ENCODE measurements around the gene LYPLA2. TPM values are rescaled to one million over a fixed set of nuclear protein-coding genes. Genes with fewer than 3 reads are reported as not detected.

The LYPLA2 gene
- total and polyA plus RNA-seq, 2 donors (not counting 1 experiment from before 2014, with no cell fraction given), result 50.6 to 60.5 TPM

- H3K9me3 Mint-ChIP-seq (ENCODE audit: insufficient read depth), result no peaks in the 10 kb centered on the region
- H3K9me3 ChIP-seq (ENCODE audit: control extremely low read depth in 1 of 3, control insufficient read depth in 2 of 3, insufficient read depth in 1 of 3, low read length in 2 of 3), result no peaks in the 10 kb centered on the region
- 68% methylated on average over 9 of the region's 16 CpGs for WGBS (ENCODE audit: insufficient coverage)
- H3K4me3 Mint-ChIP-seq, result peak overlapping the region; percentile 16
- ChIA-PET POLR2A (interaction anchor here (0.6 to 1.9 kb wide), 3 partner anchors 18 to 925 kb away, joined by 4 to 6 read pairs (median 4); no protein-coding TSS in a partner anchor), CTCF (interaction anchor here (0.8 to 1.5 kb wide), 2 partner anchors 18 to 124 kb away, joined by 3 to 5 read pairs; no protein-coding TSS in a partner anchor)
- H2AFZ ChIP-seq (ENCODE audit: insufficient read depth, low read depth, low read length, poor library complexity, severe bottlenecking), result no peak overlapping the region
- peak overlapping the region; percentile 10 for H3K27ac Mint-ChIP-seq
- peaks cover 21% of the 10 kb centered on the region for H3K4me1 Mint-ChIP-seq
- no peak overlapping the region for H3K4me2 ChIP-seq (replicated peaks; ENCODE audit: low read depth, low read length, poor library complexity, severe bottlenecking)
- H3K27ac ChIP-seq (ENCODE audit: low read length in 2 of 2), result peak overlapping the region in 1 of 2 donors; percentile 28
- no peaks in the 10 kb centered on the region for H3K27me3 Mint-ChIP-seq
- H3K4me1 ChIP-seq (ENCODE audit: control insufficient read depth in 2 of 2, insufficient read depth in 2 of 2, low read length in 2 of 2), result peaks cover 11 to 21% of the 10 kb centered on the region in 2 donors
- H3K27me3 ChIP-seq (replicated peaks in 1 of 4; ENCODE audit: control extremely low read depth in 1 of 4, control insufficient read depth in 3 of 4, insufficient read depth in 4 of 4, low read length in 3 of 4), result no peaks in the 10 kb centered on the region
- ATAC-seq (ENCODE audit: low read depth) (no peak), DNase-seq (peak; percentile 50)
- peaks cover 19% of the 10 kb centered on the region for H3K79me2 ChIP-seq (ENCODE audit: control insufficient read depth, insufficient read depth, low read length)
- H3K36me3 ChIP-seq (replicated peaks in 1 of 2; ENCODE audit: control extremely low read depth in 1 of 2, control insufficient read depth in 1 of 2, extremely low read depth in 1 of 2, insufficient read depth in 2 of 2, low read length in 1 of 2), result peaks cover 0 to 23% of the 10 kb centered on the region in 2 experiments
- intact Hi-C loops (cut with micrococcal nuclease), result no loop called here
- TF ChIP-seq EZH2 (IDR thresholded peaks at IDR 0.05; ENCODE audit: borderline replicate concordance, insufficient read depth, low read depth, low read length, poor library complexity, severe bottlenecking) (no peak), CTCF (IDR thresholded peaks at IDR 0.05) (no peak)
- no peak overlapping the region for H3K4me3 ChIP-seq (ENCODE audit: control extremely low read depth in 1 of 5, extremely low read depth in 1 of 5, insufficient read depth in 1 of 5, low read depth in 2 of 5, low read length in 4 of 5)
- no peak overlapping the region for H3K9ac ChIP-seq (ENCODE audit: low read length)
- H4K20me1 ChIP-seq (ENCODE audit: control insufficient read depth, insufficient read depth, low read length, poor library complexity, severe bottlenecking), result no peaks in the 10 kb centered on the region
Observed at GRCh38 chr1:23793018-23793781, 2.3 kb downstream of the LYPLA2 start.
